PFSK-1 (cell line): ENCODE measurements around the gene USP36.

Source experiments
- FOXP2 ChIP-seq: optimal IDR thresholded peaks from 2 replicates; pipeline ENCODE3; 2011; ENCODE audit warnings: borderline replicate concordance, control low read depth, inconsistent platforms; ENCODE audit not compliant: insufficient read depth; ENCODE audit errors: extremely low read length, extremely low read depth
- POLR2AphosphoS5 ChIP-seq: IDR thresholded peaks from 2 replicates; pipeline ENCODE4 v1.6.1; 2012; ENCODE audit warnings: low read depth, mild to moderate bottlenecking, control low read depth, low read length, moderate library complexity
- SIN3A ChIP-seq: IDR thresholded peaks from 2 replicates; pipeline ENCODE4 v1.6.1; 2012; ENCODE audit warnings: mild to moderate bottlenecking, low read length, moderate library complexity, borderline replicate concordance; ENCODE audit not compliant: insufficient read depth
- TAF1 ChIP-seq: IDR thresholded peaks from 2 replicates; pipeline ENCODE4 v1.6.1; 2012; ENCODE audit warnings: low read length, control low read depth, borderline replicate concordance; ENCODE audit not compliant: insufficient read depth
- TF ChIP-seq, protein P1 (sequence below), 2 experiments: IDR thresholded peaks; 2 replicates each; pipeline versions ENCODE4 v1.6.1 to v1.8.0; 2011 to 2012; ENCODE audit warnings: low read depth in 2 of 2, low read length in 2 of 2, control low read depth in 1 of 2, inconsistent platforms in 1 of 2, mild to moderate bottlenecking in 1 of 2, moderate library complexity in 1 of 2; ENCODE audit not compliant: insufficient read depth in 1 of 2

DNA sequence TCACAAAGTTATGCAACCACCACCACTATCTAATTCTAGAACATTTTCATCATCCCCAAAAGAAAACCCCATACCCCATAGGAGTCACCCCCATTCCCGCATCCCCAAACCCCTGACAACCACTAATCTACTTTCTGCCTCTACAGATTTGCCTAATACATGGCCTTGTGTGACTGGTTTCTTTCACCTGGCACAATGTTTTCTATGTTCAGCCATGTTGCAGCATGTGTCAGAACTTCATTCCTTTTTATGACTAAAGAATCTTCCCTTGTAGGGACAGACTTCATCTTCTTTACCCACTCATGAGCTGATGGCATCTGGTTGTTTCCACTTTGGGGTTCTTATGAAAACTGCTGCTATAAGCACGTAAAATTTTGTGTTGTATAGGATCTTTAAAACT is 93.1 kb downstream of the USP36 start:
- TF ChIP-seq TAF1 = no peak
- no peak for TF ChIP-seq SIN3A
- no peak for TF ChIP-seq POLR2AphosphoS5
- TF ChIP-seq, protein P1, sequence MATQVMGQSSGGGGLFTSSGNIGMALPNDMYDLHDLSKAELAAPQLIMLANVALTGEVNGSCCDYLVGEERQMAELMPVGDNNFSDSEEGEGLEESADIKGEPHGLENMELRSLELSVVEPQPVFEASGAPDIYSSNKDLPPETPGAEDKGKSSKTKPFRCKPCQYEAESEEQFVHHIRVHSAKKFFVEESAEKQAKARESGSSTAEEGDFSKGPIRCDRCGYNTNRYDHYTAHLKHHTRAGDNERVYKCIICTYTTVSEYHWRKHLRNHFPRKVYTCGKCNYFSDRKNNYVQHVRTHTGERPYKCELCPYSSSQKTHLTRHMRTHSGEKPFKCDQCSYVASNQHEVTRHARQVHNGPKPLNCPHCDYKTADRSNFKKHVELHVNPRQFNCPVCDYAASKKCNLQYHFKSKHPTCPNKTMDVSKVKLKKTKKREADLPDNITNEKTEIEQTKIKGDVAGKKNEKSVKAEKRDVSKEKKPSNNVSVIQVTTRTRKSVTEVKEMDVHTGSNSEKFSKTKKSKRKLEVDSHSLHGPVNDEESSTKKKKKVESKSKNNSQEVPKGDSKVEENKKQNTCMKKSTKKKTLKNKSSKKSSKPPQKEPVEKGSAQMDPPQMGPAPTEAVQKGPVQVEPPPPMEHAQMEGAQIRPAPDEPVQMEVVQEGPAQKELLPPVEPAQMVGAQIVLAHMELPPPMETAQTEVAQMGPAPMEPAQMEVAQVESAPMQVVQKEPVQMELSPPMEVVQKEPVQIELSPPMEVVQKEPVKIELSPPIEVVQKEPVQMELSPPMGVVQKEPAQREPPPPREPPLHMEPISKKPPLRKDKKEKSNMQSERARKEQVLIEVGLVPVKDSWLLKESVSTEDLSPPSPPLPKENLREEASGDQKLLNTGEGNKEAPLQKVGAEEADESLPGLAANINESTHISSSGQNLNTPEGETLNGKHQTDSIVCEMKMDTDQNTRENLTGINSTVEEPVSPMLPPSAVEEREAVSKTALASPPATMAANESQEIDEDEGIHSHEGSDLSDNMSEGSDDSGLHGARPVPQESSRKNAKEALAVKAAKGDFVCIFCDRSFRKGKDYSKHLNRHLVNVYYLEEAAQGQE (IDR thresholded peaks at IDR 0.05; ENCODE audit: insufficient read depth in 1 of 2, low read depth in 2 of 2, low read length in 2 of 2) = no peak
- TF ChIP-seq FOXP2 = no peak
